ENCODE measurements around the gene CT47B1. TPM values are rescaled to one million over a fixed set of nuclear protein-coding genes. Genes with fewer than 3 reads are reported as not detected.
"Not testable (repeated sequence)": the region's sequence is repeated elsewhere in the genome, so short reads cannot be mapped to it uniquely, and the experiment has no call there.

Gene CT47B1
- not detected for total RNA-seq (2013)
- not detected for polyA plus RNA-seq
- polyA minus RNA-seq = not detected in 2 replicates
- 0 to 0.15 (median 0) reads per million in 11 experiments for total RNA-seq

GRCh38 chrX:120875766-120876165 is at the start of gene CT47B1:
Gene CT47B1, minus strand, starts transcription at chrX:120875866. Its CDS starts 196 bp downstream, at chrX:120875670.
- H3K4me3 ChIP-seq (replicated peaks in 1 of 3; ENCODE audit: low read depth in 2 of 3, low read length in 3 of 3); H3K79me2 ChIP-seq (ENCODE audit: insufficient read depth, low read length); H3K27ac ChIP-seq (ENCODE audit: low read depth in 1 of 2, low read length in 2 of 2); H3K4me1 ChIP-seq (ENCODE audit: control insufficient read depth in 1 of 2, insufficient read depth in 2 of 2, low read length in 2 of 2); H3K27ac Mint-ChIP-seq; DNase-seq; H3K4me2 ChIP-seq (replicated peaks; ENCODE audit: extremely low read depth, low read length, poor library complexity, severe bottlenecking); H3K36me3 ChIP-seq (replicated peaks in 1 of 2; ENCODE audit: control insufficient read depth in 1 of 2, insufficient read depth in 2 of 2, low read length in 2 of 2); H3K4me3 Mint-ChIP-seq; H3K9me3 ChIP-seq (replicated peaks in 1 of 2; ENCODE audit: control insufficient read depth in 1 of 2, insufficient read depth in 1 of 2, low read length in 2 of 2); H3K36me3 Mint-ChIP-seq; H3K27me3 Mint-ChIP-seq (ENCODE audit: low read depth in 3 of 3); H3K9me3 Mint-ChIP-seq; H3K27me3 ChIP-seq (ENCODE audit: control insufficient read depth in 2 of 2, insufficient read depth in 2 of 2, low read length in 2 of 2); H3K9ac ChIP-seq (ENCODE audit: insufficient read depth, low read length, poor library complexity, severe bottlenecking); intact Hi-C loops (cut with micrococcal nuclease); H4K20me1 ChIP-seq (ENCODE audit: insufficient read depth, low read length); H2AFZ ChIP-seq (ENCODE audit: insufficient read depth, low read depth, low read length, poor library complexity, severe bottlenecking); H3K4me1 Mint-ChIP-seq: not testable (repeated sequence)
- no CpG with 5 or more reads among the region's 7 CpGs for WGBS (ENCODE audit: insufficient coverage)

GRCh38 chrX:120874678-120875557 is 748 bp downstream of the CT47B1 start:
- DNase-seq = no peak
- WGBS (ENCODE audit: insufficient coverage) = 96% methylated on average over 22 of the region's 61 CpGs
- Histone ChIP-seq H3K27me3 (ENCODE audit: control insufficient read depth in 2 of 2, insufficient read depth in 2 of 2, low read length in 2 of 2) (no peaks in the 10 kb centered on the region), H3K36me3 (replicated peaks in 1 of 2; ENCODE audit: control insufficient read depth in 1 of 2, insufficient read depth in 2 of 2, low read length in 2 of 2) (no peaks in the 10 kb centered on the region), H3K4me2 (replicated peaks; ENCODE audit: extremely low read depth, low read length, poor library complexity, severe bottlenecking) (no peak overlapping the region), H3K4me1 (ENCODE audit: control insufficient read depth in 1 of 2, insufficient read depth in 2 of 2, low read length in 2 of 2) (no peaks in the 10 kb centered on the region), H4K20me1 (ENCODE audit: insufficient read depth, low read length) (no peaks in the 10 kb centered on the region), H3K9ac (ENCODE audit: insufficient read depth, low read length, poor library complexity, severe bottlenecking) (no peak overlapping the region), H3K9me3 (replicated peaks in 1 of 2; ENCODE audit: control insufficient read depth in 1 of 2, insufficient read depth in 1 of 2, low read length in 2 of 2) (peaks cover 5 to 8% of the 10 kb centered on the region in 2 donors), H3K4me3 (replicated peaks in 1 of 3; ENCODE audit: low read depth in 2 of 3, low read length in 3 of 3) (no peak overlapping the region), H3K27ac (ENCODE audit: low read depth in 1 of 2, low read length in 2 of 2) (no peak overlapping the region), H2AFZ (ENCODE audit: insufficient read depth, low read depth, low read length, poor library complexity, severe bottlenecking) (no peak overlapping the region), H3K79me2 (ENCODE audit: insufficient read depth, low read length) (no peaks in the 10 kb centered on the region)
- Mint-ChIP-seq H3K27ac (no peak overlapping the region), H3K27me3 (ENCODE audit: low read depth in 3 of 3) (peaks cover 0 to 5% (median 1%) of the 10 kb centered on the region in 3 donors), H3K9me3 (peaks cover 0 to 13% (median 5%) of the 10 kb centered on the region in 7 donors), H3K4me1 (no peaks in the 10 kb centered on the region), H3K4me3 (no peak overlapping the region), H3K36me3 (no peaks in the 10 kb centered on the region)
- intact Hi-C loops (cut with micrococcal nuclease) = no loop called here
- no peak for TF ChIP-seq CTCF (IDR thresholded peaks at IDR 0.05)
